Raji (cell line): ENCODE measurements around the gene TGFBR3.

Source experiments
- POLR2A ChIP-seq: IDR thresholded peaks from 2 replicates; pipeline ENCODE4 v1.6.1; 2011; ENCODE audit warnings: low read depth, low read length, control low read depth; ENCODE audit not compliant: insufficient read depth

Gene TGFBR3

GRCh38 chr1:91741906-91742305, 144.0 kb downstream of the TGFBR3 start:
- TF ChIP-seq POLR2A: no peak

- no peak for TF ChIP-seq POLR2A
These were observed 144.7 kb downstream of the TGFBR3 start for GRCh38 chr1:91741301-91741700.

- TF ChIP-seq POLR2A: no peak
These were observed 148.3 kb downstream of the TGFBR3 start for GRCh38 chr1:91737650-91738049.

GRCh38 chr1:91736715-91737615, 149.0 kb downstream of the TGFBR3 start:
- no peak for TF ChIP-seq POLR2A

- TF ChIP-seq POLR2A: no peak
These were observed 149.7 kb downstream of the TGFBR3 start for GRCh38 chr1:91736146-91736714.

GRCh38 chr1:91735266-91735845, 150.6 kb downstream of the TGFBR3 start:
- no peak for TF ChIP-seq POLR2A

- no peak for TF ChIP-seq POLR2A
These were observed 151.2 kb downstream of the TGFBR3 start for GRCh38 chr1:91734761-91735160.

- no peak for TF ChIP-seq POLR2A
These were observed 152.7 kb downstream of the TGFBR3 start for GRCh38 chr1:91733108-91733710.

- TF ChIP-seq POLR2A: no peak
These were observed 153.5 kb downstream of the TGFBR3 start for GRCh38 chr1:91732291-91733107.

- TF ChIP-seq POLR2A: no peak
These were observed 154.1 kb downstream of the TGFBR3 start for GRCh38 chr1:91731815-91732214.

GRCh38 chr1:91730801-91731732, 154.9 kb downstream of the TGFBR3 start:
- TF ChIP-seq POLR2A: no peak

- no peak for TF ChIP-seq POLR2A
These were observed 156.2 kb downstream of the TGFBR3 start for GRCh38 chr1:91729621-91730358.

GRCh38 chr1:91727763-91728162, 158.2 kb downstream of the TGFBR3 start:
- TF ChIP-seq POLR2A: no peak

- no peak for TF ChIP-seq POLR2A
These were observed 159.8 kb downstream of the TGFBR3 start for GRCh38 chr1:91725989-91726721.
